HEK293T (cell line): ENCODE measurements around the gene DNMT3L.

ENCODE experiments used
- ARNT ChIP-seq: fragments of 450-650 bp; IDR thresholded peaks from 2 replicates; pipeline ENCODE4 v1.6.1; 2017; ENCODE audit warnings: mild to moderate bottlenecking
- BHLHE40 ChIP-seq: fragments of 450-650 bp; IDR thresholded peaks from 2 replicates; pipeline ENCODE4 v1.6.1; 2016; ENCODE audit warnings: mild to moderate bottlenecking, moderate library complexity, borderline replicate concordance
- CTBP1 ChIP-seq: fragments of 450-650 bp; IDR thresholded peaks from 2 replicates; pipeline ENCODE4 v1.6.1; 2016; ENCODE audit warnings: borderline replicate concordance
- ELF4 ChIP-seq: fragments of 450-650 bp; IDR thresholded peaks from 2 replicates; pipeline ENCODE4 v1.6.1; 2017; ENCODE audit warnings: antibody characterized with exemption
- FOXA1 ChIP-seq: fragments of 450-650 bp; IDR thresholded peaks from 2 replicates; pipeline ENCODE4 v1.6.1; 2016; ENCODE audit warnings: mild to moderate bottlenecking
- FOXK2 ChIP-seq: fragments of 450-650 bp; IDR thresholded peaks from 2 replicates; pipeline ENCODE4 v1.6.1; 2016; ENCODE audit warnings: mild to moderate bottlenecking
- FOXM1 ChIP-seq: fragments of 450-650 bp; IDR thresholded peaks from 2 replicates; pipeline ENCODE4 v1.6.1; 2017; ENCODE audit warnings: mild to moderate bottlenecking, borderline replicate concordance
- HDGF ChIP-seq: fragments of 450-650 bp; IDR thresholded peaks from 2 replicates; pipeline ENCODE4 v1.6.1; 2017; ENCODE audit warnings: antibody characterized with exemption, borderline replicate concordance
- L3MBTL2 ChIP-seq: fragments of 450-650 bp; conservative IDR thresholded peaks from 2 replicates; pipeline ENCODE4 v1.6.1; 2016; ENCODE audit warnings: mild to moderate bottlenecking
- NFRKB ChIP-seq: fragments of 450-650 bp; IDR thresholded peaks from 2 replicates; pipeline ENCODE4 v1.6.1; 2016; ENCODE audit warnings: mild to moderate bottlenecking, moderate library complexity
- SP1 ChIP-seq: fragments of 450-650 bp; IDR thresholded peaks from 2 replicates; pipeline ENCODE4 v1.6.1; 2017
- TARDBP ChIP-seq: fragments of 450-650 bp; IDR thresholded peaks from 2 replicates; pipeline ENCODE4 v1.6.1; 2016
- ZNF384 ChIP-seq: fragments of 450-650 bp; IDR thresholded peaks from 2 replicates; pipeline ENCODE4 v1.6.1; 2016
- TF ChIP-seq, protein P1 (sequence below): fragments of 450-650 bp; IDR thresholded peaks from 2 replicates; pipeline ENCODE4 v1.6.1; 2016

DNA sequence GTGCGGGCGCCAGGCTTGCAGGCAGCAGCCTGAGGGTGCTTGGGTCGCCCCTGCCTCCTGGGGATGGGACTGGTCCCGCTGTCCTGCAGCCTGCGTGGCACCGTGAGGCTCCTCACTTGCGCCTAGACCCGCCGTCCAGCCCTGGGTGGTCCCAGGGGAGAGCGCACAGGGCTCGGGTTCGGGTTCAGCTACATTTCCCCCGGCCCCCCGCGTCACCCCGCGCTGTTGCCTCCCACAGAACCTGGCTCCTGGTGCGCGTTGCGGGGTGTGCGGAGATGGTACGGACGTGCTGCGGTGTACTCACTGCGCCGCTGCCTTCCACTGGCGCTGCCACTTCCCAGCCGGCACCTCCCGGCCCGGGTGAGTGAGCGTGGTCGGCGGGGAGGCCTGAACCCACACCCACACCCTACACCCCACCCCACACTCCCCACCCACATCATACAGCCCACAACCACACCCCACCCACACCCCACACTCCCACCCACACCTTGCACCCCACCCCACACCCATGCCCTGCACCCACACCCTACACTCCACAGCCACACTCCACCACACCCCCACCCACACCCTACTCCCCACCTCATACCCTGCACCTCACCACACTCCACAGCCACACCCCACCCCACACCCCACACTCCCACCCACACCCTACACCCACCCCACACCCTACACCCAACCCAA lies 32.0 kb upstream of the DNMT3L start:
- TF ChIP-seq SP1 (no peak), FOXK2 (no peak), ELF4 (no peak), FOXM1 (no peak), ZNF384 (no peak), BHLHE40 (no peak), ARNT (no peak), FOXA1 (no peak), TARDBP (no peak), HDGF (no peak), NFRKB (no peak), L3MBTL2 (no peak), CTBP1 (no peak)
- TF ChIP-seq, protein P1, sequence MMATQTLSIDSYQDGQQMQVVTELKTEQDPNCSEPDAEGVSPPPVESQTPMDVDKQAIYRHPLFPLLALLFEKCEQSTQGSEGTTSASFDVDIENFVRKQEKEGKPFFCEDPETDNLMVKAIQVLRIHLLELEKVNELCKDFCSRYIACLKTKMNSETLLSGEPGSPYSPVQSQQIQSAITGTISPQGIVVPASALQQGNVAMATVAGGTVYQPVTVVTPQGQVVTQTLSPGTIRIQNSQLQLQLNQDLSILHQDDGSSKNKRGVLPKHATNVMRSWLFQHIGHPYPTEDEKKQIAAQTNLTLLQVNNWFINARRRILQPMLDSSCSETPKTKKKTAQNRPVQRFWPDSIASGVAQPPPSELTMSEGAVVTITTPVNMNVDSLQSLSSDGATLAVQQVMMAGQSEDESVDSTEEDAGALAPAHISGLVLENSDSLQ, result no peak
